CD4-positive, alpha-beta T cell (primary cell): ENCODE results near the gene SPATA17. TPM values are rescaled to one million over a fixed set of nuclear protein-coding genes. Genes with fewer than 3 reads are reported as not detected.

Experiments
- ATAC-seq: fragments of 200-7000 bp; cut with Tn5 transposase; one replicate; pipeline ENCODE4 v1.10.0; 2022; ENCODE audit warnings: mild to moderate bottlenecking; ENCODE audit not compliant: poor library complexity
- CTCF ChIA-PET: fragments of 350-600 bp; sonication (Branson Sonifier 250); formaldehyde crosslinking; loops from one replicate; lab custom pipeline; 2021; ENCODE audit warnings: antibody characterized with exemption, inconsistent platforms; lab: Charles Lee
- POLR2A ChIA-PET: fragments of 350-600 bp; sonication (Branson Sonifier 250); formaldehyde crosslinking; loops from one replicate; lab custom pipeline; 2021; ENCODE audit warnings: antibody characterized with exemption, inconsistent platforms; lab: Charles Lee
- DNase-seq, 14 experiments: peaks; one replicate each; pipeline ENCODE4 v3.0.0-alpha.2; 2013 to 2020; ENCODE audit warnings: mixed read lengths in 2 of 14
- H3K27ac ChIP-seq, 2 donors: one replicate each; pipeline versions ENCODE4 v1.5.1 to v1.7.0; 2013; ENCODE audit warnings: low read length in 2 of 2, low read depth in 1 of 2, mild to moderate bottlenecking in 1 of 2
- H3K27me3 ChIP-seq, 2 experiments: 1 replicate in 1 of 2; 2 replicates in 1 of 2; pipeline versions ENCODE4 v1.6.1 to v1.7.0; 2013; ENCODE audit warnings: low read length in 2 of 2, control low read depth in 1 of 2, mild to moderate bottlenecking in 1 of 2, moderate library complexity in 1 of 2; ENCODE audit not compliant: insufficient read depth in 2 of 2, control insufficient read depth in 1 of 2
- H3K36me3 ChIP-seq: one replicate; pipeline ENCODE4 v1.6.1; 2013; ENCODE audit warnings: low read length, control low read depth; ENCODE audit not compliant: insufficient read depth
- H3K4me1 ChIP-seq: one replicate; pipeline ENCODE4 v1.6.1; 2013; ENCODE audit warnings: low read length, control low read depth; ENCODE audit not compliant: insufficient read depth
- H3K4me3 ChIP-seq: one replicate; pipeline ENCODE4 v1.5.1; 2013; ENCODE audit warnings: mild to moderate bottlenecking, low read length, moderate library complexity
- H3K9me3 ChIP-seq, 2 experiments: 1 replicate in 1 of 2; 2 replicates in 1 of 2; pipeline versions ENCODE4 v1.6.1 to v1.7.0; 2013; ENCODE audit warnings: low read length in 2 of 2, mild to moderate bottlenecking in 2 of 2, control low read depth in 1 of 2, moderate library complexity in 1 of 2; ENCODE audit not compliant: control insufficient read depth in 1 of 2, insufficient read depth in 1 of 2
- H3K27ac Mint-ChIP-seq: one replicate; pipeline ENCODE4 v1.8.0; 2020; ENCODE audit warnings: mixed read lengths
- H3K27me3 Mint-ChIP-seq: one replicate; pipeline ENCODE4 v1.8.0; 2021; ENCODE audit warnings: mixed read lengths
- H3K36me3 Mint-ChIP-seq: one replicate; pipeline ENCODE4 v1.8.0; 2021; ENCODE audit warnings: low read depth, mixed read lengths
- H3K4me1 Mint-ChIP-seq: one replicate; pipeline ENCODE4 v1.8.0; 2021; ENCODE audit warnings: low read depth, mixed read lengths
- H3K4me3 Mint-ChIP-seq: one replicate; pipeline ENCODE4 v1.8.0; 2020; ENCODE audit warnings: mild to moderate bottlenecking, mixed read lengths
- H3K9me3 Mint-ChIP-seq: one replicate; pipeline ENCODE4 v1.8.0; 2020; ENCODE audit warnings: mixed read lengths
- intact Hi-C, 2 experiments: fragments of 100-400 bp; cut with DNase I in 1 of 2; cut with micrococcal nuclease in 1 of 2; formaldehyde crosslinking; loops; one replicate each; pipeline versions ENCODE4 v1.15.1 to v1.9.0; 2023 to 2025; cut with DNase I, micrococcal nuclease
- total RNA-seq, 174 experiments: library from RNA in 2 of 174; stranded (reverse) in 2 of 174; gene quantifications; one replicate each; pipeline ENCODE4 v1.2.3 and lab custom pipeline; 2021 to 2026
- TF ChIP-seq, protein P1 (sequence below): fragments of 200-600 bp; IDR thresholded peaks from one replicate; pipeline ENCODE4 v1.8.0; 2022; ENCODE audit warnings: antibody characterized with exemption, mild to moderate bottlenecking

SPATA17 gene
- total RNA-seq, 2 experiments from 2014 or later = not detected

DNA sequence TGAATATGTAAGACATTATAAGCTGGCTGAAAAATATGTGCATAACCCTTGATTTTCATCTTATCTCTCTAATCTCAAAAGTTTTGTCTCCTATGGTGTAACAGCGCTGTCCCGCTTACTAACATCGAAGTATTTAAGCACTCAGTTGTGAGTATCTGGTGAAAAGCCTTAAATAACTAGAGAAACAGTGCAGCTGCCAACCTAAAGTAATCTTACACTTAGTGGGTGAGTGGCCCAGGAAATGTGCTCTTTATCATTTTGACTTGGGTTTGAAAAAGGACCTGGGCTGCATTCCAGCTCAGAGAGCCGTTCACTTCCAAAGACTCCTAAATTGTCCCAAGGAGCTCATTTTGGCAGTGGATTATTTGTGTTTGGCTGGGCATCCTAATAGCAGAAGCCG lies 225.9 kb downstream of the SPATA17 start:
- Histone ChIP-seq H3K27ac (no peak overlapping the region), H3K27me3 (no peaks in the 10 kb centered on the region), H3K4me3 (no peak overlapping the region), H3K9me3 (peaks cover 0 to 4% of the 10 kb centered on the region in 2 experiments), H3K4me1 (no peaks in the 10 kb centered on the region), H3K36me3 (no peaks in the 10 kb centered on the region)
- ChIA-PET POLR2A (no interaction called here), CTCF (no interaction called here)
- H3K4me1 Mint-ChIP-seq = no peaks in the 10 kb centered on the region
- H3K4me3 Mint-ChIP-seq = no peak overlapping the region
- DNase-seq = no peak
- TF ChIP-seq, protein P1, sequence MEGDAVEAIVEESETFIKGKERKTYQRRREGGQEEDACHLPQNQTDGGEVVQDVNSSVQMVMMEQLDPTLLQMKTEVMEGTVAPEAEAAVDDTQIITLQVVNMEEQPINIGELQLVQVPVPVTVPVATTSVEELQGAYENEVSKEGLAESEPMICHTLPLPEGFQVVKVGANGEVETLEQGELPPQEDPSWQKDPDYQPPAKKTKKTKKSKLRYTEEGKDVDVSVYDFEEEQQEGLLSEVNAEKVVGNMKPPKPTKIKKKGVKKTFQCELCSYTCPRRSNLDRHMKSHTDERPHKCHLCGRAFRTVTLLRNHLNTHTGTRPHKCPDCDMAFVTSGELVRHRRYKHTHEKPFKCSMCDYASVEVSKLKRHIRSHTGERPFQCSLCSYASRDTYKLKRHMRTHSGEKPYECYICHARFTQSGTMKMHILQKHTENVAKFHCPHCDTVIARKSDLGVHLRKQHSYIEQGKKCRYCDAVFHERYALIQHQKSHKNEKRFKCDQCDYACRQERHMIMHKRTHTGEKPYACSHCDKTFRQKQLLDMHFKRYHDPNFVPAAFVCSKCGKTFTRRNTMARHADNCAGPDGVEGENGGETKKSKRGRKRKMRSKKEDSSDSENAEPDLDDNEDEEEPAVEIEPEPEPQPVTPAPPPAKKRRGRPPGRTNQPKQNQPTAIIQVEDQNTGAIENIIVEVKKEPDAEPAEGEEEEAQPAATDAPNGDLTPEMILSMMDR = no peak
- H3K27me3 Mint-ChIP-seq = no peaks in the 10 kb centered on the region
- ATAC-seq = no peak
- H3K36me3 Mint-ChIP-seq = no peaks in the 10 kb centered on the region
- intact Hi-C loops = no loop called here
- H3K9me3 Mint-ChIP-seq = peaks cover 7% of the 10 kb centered on the region
- H3K27ac Mint-ChIP-seq = no peak overlapping the region

DNA sequence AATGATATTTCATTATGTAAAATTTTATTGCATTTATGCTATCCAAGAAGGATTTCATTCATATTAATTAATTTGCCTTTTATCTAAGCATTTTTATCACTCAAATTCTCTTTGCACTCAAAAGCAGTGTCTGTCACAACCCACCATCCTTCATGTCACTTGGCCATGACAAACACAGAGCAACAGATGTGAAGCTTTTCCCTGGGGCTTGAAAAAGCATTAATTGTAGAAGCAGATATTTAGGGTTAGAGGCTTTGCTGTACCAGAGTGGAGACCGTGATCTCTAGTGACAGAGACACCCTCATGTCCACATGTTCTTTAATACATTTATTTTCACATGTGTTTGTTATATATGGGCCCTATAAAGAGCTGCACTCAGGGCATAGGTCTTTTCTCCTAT lies 230.5 kb downstream of the SPATA17 start:
- H3K27me3 Mint-ChIP-seq = no peaks in the 10 kb centered on the region
- TF ChIP-seq, protein P1 = no peak
- H3K36me3 ChIP-seq = no peaks in the 10 kb centered on the region
- peaks cover 5% of the 10 kb centered on the region for H3K9me3 Mint-ChIP-seq
- H3K4me3 Mint-ChIP-seq = no peak overlapping the region
- H3K9me3 ChIP-seq = peaks cover 0 to 4% of the 10 kb centered on the region in 2 experiments
- ChIA-PET CTCF (no interaction called here), POLR2A (no interaction called here)
- ATAC-seq (no peak), DNase-seq (no peak)
- no peaks in the 10 kb centered on the region for H3K27me3 ChIP-seq
- no peaks in the 10 kb centered on the region for H3K4me1 Mint-ChIP-seq
- H3K4me3 ChIP-seq = no peak overlapping the region
- no peaks in the 10 kb centered on the region for H3K36me3 Mint-ChIP-seq
- no peak overlapping the region for H3K27ac Mint-ChIP-seq
- intact Hi-C loops = no loop called here
- H3K27ac ChIP-seq = no peak overlapping the region
- H3K4me1 ChIP-seq = no peaks in the 10 kb centered on the region

DNA sequence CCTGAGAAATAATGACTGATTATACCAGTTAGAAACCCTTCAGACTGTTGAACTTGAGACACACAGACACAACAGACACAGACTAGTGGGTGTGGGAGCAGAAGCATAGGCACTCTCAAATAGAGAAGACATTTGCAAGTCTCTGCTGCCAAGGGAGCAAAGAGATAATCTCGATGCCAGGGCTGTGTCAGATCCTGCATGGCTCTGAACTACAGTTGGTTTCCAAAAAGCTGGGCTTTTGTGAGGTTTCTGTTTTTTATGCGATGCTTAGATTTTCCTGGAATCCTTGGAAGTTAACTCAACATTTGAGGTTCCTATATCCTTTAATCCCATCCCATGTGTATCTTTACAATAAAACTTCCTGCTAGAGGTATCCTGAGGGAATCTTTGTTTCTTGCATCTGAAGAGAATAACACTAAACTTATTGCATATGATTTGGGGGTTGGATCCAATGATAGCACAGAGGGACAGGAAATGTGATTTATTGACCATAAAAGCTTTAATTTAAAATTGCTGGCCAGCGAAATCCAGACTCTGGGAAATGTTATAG lies 236.4 kb downstream of the SPATA17 start:
- ChIA-PET CTCF (no interaction called here), POLR2A (no interaction called here)
- ATAC-seq = no peak
- intact Hi-C loops = no loop called here
- H3K27ac Mint-ChIP-seq = no peak overlapping the region
- Histone ChIP-seq H3K36me3 (no peaks in the 10 kb centered on the region), H3K4me3 (no peak overlapping the region), H3K4me1 (no peaks in the 10 kb centered on the region), H3K9me3 (no peaks in the 10 kb centered on the region), H3K27me3 (no peaks in the 10 kb centered on the region), H3K27ac (no peak overlapping the region)
- no peaks in the 10 kb centered on the region for H3K36me3 Mint-ChIP-seq
- TF ChIP-seq, protein P1 = no peak
- no peaks in the 10 kb centered on the region for H3K27me3 Mint-ChIP-seq
- no peak for DNase-seq
- H3K4me1 Mint-ChIP-seq = no peaks in the 10 kb centered on the region
- H3K9me3 Mint-ChIP-seq = peaks cover 7% of the 10 kb centered on the region
- no peak overlapping the region for H3K4me3 Mint-ChIP-seq
